GM12891 (cell line): Measurements from ENCODE around the gene ADAM29.
"Not testable (repeated sequence)": the region's sequence is repeated elsewhere in the genome, so short reads cannot be mapped to it uniquely, and the experiment has no call there.

Source experiments
- PAX5 ChIP-seq: IDR thresholded peaks from 2 replicates; pipeline ENCODE4 v1.6.1; 2011; ENCODE audit warnings: low read length, moderate library complexity, mild to moderate bottlenecking; ENCODE audit not compliant: insufficient read depth, severe bottlenecking
- POLR2A ChIP-seq: IDR thresholded peaks from 2 replicates; pipeline ENCODE4 v1.6.1; 2011; ENCODE audit warnings: low read depth, low read length, control low read depth
- POLR2AphosphoS5 ChIP-seq: IDR thresholded peaks from 2 replicates; pipeline ENCODE4 v1.6.1; 2011; ENCODE audit warnings: low read depth, low read length, control low read depth
- POU2F2 ChIP-seq: IDR thresholded peaks from 2 replicates; pipeline ENCODE4 v1.6.1; 2011; ENCODE audit warnings: low read depth, mild to moderate bottlenecking, control low read depth, low read length, moderate library complexity
- SPI1 ChIP-seq: IDR thresholded peaks from 2 replicates; pipeline ENCODE4 v1.6.1; 2011; ENCODE audit warnings: low read depth, low read length, control low read depth
- TAF1 ChIP-seq: IDR thresholded peaks from 2 replicates; pipeline ENCODE4 v1.6.1; 2011; ENCODE audit warnings: low read depth, low read length, control low read depth

- not testable (repeated sequence) for TF ChIP-seq POLR2A, POLR2AphosphoS5, TAF1, POU2F2, SPI1, PAX5
Measured at GRCh38 chr4:174983870-174984269, 65.7 kb downstream of the ADAM29 start.
